T-helper 1 cell treated with Interleukin-12 subunit alpha and Interleukin-12 subunit beta and Interleukin-4 antibody, amounts not matched to agents 30 μg/mL and 1 μg/mL, for 36 hours (primary cell): ENCODE data around the gene PDZRN4.

ENCODE experiments used
- H3K27ac Mint-ChIP-seq: one replicate; pipeline ENCODE4 v1.8.0; 2021; ENCODE audit warnings: mild to moderate bottlenecking, mixed read lengths
- H3K27me3 Mint-ChIP-seq: one replicate; pipeline ENCODE4 v1.8.0; 2021; ENCODE audit warnings: low read depth, mixed read lengths
- H3K36me3 Mint-ChIP-seq: one replicate; pipeline ENCODE4 v1.8.0; 2021; ENCODE audit warnings: low read depth, mixed read lengths
- H3K4me1 Mint-ChIP-seq: one replicate; pipeline ENCODE4 v1.8.0; 2021; ENCODE audit warnings: low read depth, mixed read lengths
- H3K4me3 Mint-ChIP-seq: one replicate; pipeline ENCODE4 v1.8.0; 2021; ENCODE audit warnings: mild to moderate bottlenecking, moderate library complexity, mixed read lengths
- H3K9me3 Mint-ChIP-seq: one replicate; pipeline ENCODE4 v1.8.0; 2021; ENCODE audit warnings: mixed read lengths

Gene PDZRN4

GRCh38 chr12:41485203-41485602 lies 297.1 kb downstream of the PDZRN4 start:
- Mint-ChIP-seq H3K36me3 (no peaks in the 10 kb centered on the region), H3K4me1 (no peaks in the 10 kb centered on the region), H3K9me3 (no peaks in the 10 kb centered on the region), H3K27me3 (no peaks in the 10 kb centered on the region), H3K4me3 (no peak overlapping the region), H3K27ac (no peak overlapping the region)

GRCh38 chr12:41486718-41487117 lies 298.6 kb downstream of the PDZRN4 start:
- Mint-ChIP-seq H3K9me3 (no peaks in the 10 kb centered on the region), H3K27me3 (no peaks in the 10 kb centered on the region), H3K4me3 (no peak overlapping the region), H3K36me3 (no peaks in the 10 kb centered on the region), H3K27ac (no peak overlapping the region), H3K4me1 (no peaks in the 10 kb centered on the region)

GRCh38 chr12:41496009-41496408 lies 307.9 kb downstream of the PDZRN4 start:
- H3K27me3 Mint-ChIP-seq, result no peaks in the 10 kb centered on the region
- no peaks in the 10 kb centered on the region for H3K4me1 Mint-ChIP-seq
- no peak overlapping the region for H3K27ac Mint-ChIP-seq
- H3K4me3 Mint-ChIP-seq, result no peak overlapping the region
- H3K36me3 Mint-ChIP-seq, result no peaks in the 10 kb centered on the region
- H3K9me3 Mint-ChIP-seq, result no peaks in the 10 kb centered on the region

- Mint-ChIP-seq H3K27me3 (no peaks in the 10 kb centered on the region), H3K4me3 (no peak overlapping the region), H3K9me3 (no peaks in the 10 kb centered on the region), H3K36me3 (no peaks in the 10 kb centered on the region), H3K27ac (no peak overlapping the region), H3K4me1 (no peaks in the 10 kb centered on the region)
Observed at GRCh38 chr12:41497409-41497808, 309.3 kb downstream of the PDZRN4 start.

- Mint-ChIP-seq H3K4me3 (no peak overlapping the region), H3K9me3 (no peaks in the 10 kb centered on the region), H3K27me3 (no peaks in the 10 kb centered on the region), H3K36me3 (no peaks in the 10 kb centered on the region), H3K27ac (no peak overlapping the region), H3K4me1 (no peaks in the 10 kb centered on the region)
Observed at GRCh38 chr12:41504976-41505375, 316.9 kb downstream of the PDZRN4 start.

GRCh38 chr12:41507286-41507685 lies 319.2 kb downstream of the PDZRN4 start:
- Mint-ChIP-seq H3K9me3 (no peaks in the 10 kb centered on the region), H3K27ac (no peak overlapping the region), H3K4me3 (no peak overlapping the region), H3K36me3 (no peaks in the 10 kb centered on the region), H3K27me3 (no peaks in the 10 kb centered on the region), H3K4me1 (no peaks in the 10 kb centered on the region)

- no peak overlapping the region for H3K4me3 Mint-ChIP-seq
- no peaks in the 10 kb centered on the region for H3K4me1 Mint-ChIP-seq
- H3K27me3 Mint-ChIP-seq, result no peaks in the 10 kb centered on the region
- H3K27ac Mint-ChIP-seq, result no peak overlapping the region
- H3K9me3 Mint-ChIP-seq, result no peaks in the 10 kb centered on the region
- no peaks in the 10 kb centered on the region for H3K36me3 Mint-ChIP-seq
Observed at GRCh38 chr12:41509271-41510055, 321.3 kb downstream of the PDZRN4 start.

GRCh38 chr12:41510470-41510869 lies 322.4 kb downstream of the PDZRN4 start:
- H3K27me3 Mint-ChIP-seq, result no peaks in the 10 kb centered on the region
- no peaks in the 10 kb centered on the region for H3K36me3 Mint-ChIP-seq
- H3K4me3 Mint-ChIP-seq, result no peak overlapping the region
- H3K4me1 Mint-ChIP-seq, result no peaks in the 10 kb centered on the region
- no peaks in the 10 kb centered on the region for H3K9me3 Mint-ChIP-seq
- no peak overlapping the region for H3K27ac Mint-ChIP-seq

GRCh38 chr12:41511247-41511646 lies 323.1 kb downstream of the PDZRN4 start:
- Mint-ChIP-seq H3K27ac (no peak overlapping the region), H3K36me3 (no peaks in the 10 kb centered on the region), H3K4me1 (no peaks in the 10 kb centered on the region), H3K27me3 (no peaks in the 10 kb centered on the region), H3K4me3 (no peak overlapping the region), H3K9me3 (no peaks in the 10 kb centered on the region)

GRCh38 chr12:41512497-41512896 lies 324.4 kb downstream of the PDZRN4 start:
- H3K36me3 Mint-ChIP-seq, result no peaks in the 10 kb centered on the region
- no peak overlapping the region for H3K27ac Mint-ChIP-seq
- H3K4me3 Mint-ChIP-seq, result no peak overlapping the region
- no peaks in the 10 kb centered on the region for H3K4me1 Mint-ChIP-seq
- H3K9me3 Mint-ChIP-seq, result no peaks in the 10 kb centered on the region
- H3K27me3 Mint-ChIP-seq, result no peaks in the 10 kb centered on the region

GRCh38 chr12:41514021-41514777 lies 326.1 kb downstream of the PDZRN4 start:
- H3K27ac Mint-ChIP-seq, result no peak overlapping the region
- no peaks in the 10 kb centered on the region for H3K27me3 Mint-ChIP-seq
- no peaks in the 10 kb centered on the region for H3K36me3 Mint-ChIP-seq
- H3K9me3 Mint-ChIP-seq, result no peaks in the 10 kb centered on the region
- H3K4me3 Mint-ChIP-seq, result no peak overlapping the region
- no peaks in the 10 kb centered on the region for H3K4me1 Mint-ChIP-seq

GRCh38 chr12:41514907-41515306 lies 326.8 kb downstream of the PDZRN4 start:
- no peaks in the 10 kb centered on the region for H3K36me3 Mint-ChIP-seq
- H3K4me1 Mint-ChIP-seq, result no peaks in the 10 kb centered on the region
- no peak overlapping the region for H3K4me3 Mint-ChIP-seq
- H3K27ac Mint-ChIP-seq, result no peak overlapping the region
- no peaks in the 10 kb centered on the region for H3K9me3 Mint-ChIP-seq
- H3K27me3 Mint-ChIP-seq, result no peaks in the 10 kb centered on the region

- Mint-ChIP-seq H3K4me3 (no peak overlapping the region), H3K9me3 (no peaks in the 10 kb centered on the region), H3K27me3 (no peaks in the 10 kb centered on the region), H3K36me3 (no peaks in the 10 kb centered on the region), H3K4me1 (no peaks in the 10 kb centered on the region), H3K27ac (no peak overlapping the region)
Observed at GRCh38 chr12:41515953-41516352, 327.8 kb downstream of the PDZRN4 start.

- Mint-ChIP-seq H3K4me1 (peaks cover 2% of the 10 kb centered on the region), H3K9me3 (no peaks in the 10 kb centered on the region), H3K27me3 (no peaks in the 10 kb centered on the region), H3K36me3 (no peaks in the 10 kb centered on the region), H3K27ac (no peak overlapping the region), H3K4me3 (no peak overlapping the region)
Observed at GRCh38 chr12:41520869-41521268, 332.7 kb downstream of the PDZRN4 start.

GRCh38 chr12:41521872-41522379 lies 333.8 kb downstream of the PDZRN4 start:
- Mint-ChIP-seq H3K9me3 (no peaks in the 10 kb centered on the region), H3K4me3 (no peak overlapping the region), H3K4me1 (peaks cover 2% of the 10 kb centered on the region), H3K27me3 (no peaks in the 10 kb centered on the region), H3K27ac (no peak overlapping the region), H3K36me3 (no peaks in the 10 kb centered on the region)
